Measurements from ENCODE around the gene UXS1. TPM values are rescaled to one million over a fixed set of nuclear protein-coding genes. Genes with fewer than 3 reads are reported as not detected.

Gene UXS1
- total RNA-seq, 1 donor from 2014 or later, result 58.5 TPM

DNA sequence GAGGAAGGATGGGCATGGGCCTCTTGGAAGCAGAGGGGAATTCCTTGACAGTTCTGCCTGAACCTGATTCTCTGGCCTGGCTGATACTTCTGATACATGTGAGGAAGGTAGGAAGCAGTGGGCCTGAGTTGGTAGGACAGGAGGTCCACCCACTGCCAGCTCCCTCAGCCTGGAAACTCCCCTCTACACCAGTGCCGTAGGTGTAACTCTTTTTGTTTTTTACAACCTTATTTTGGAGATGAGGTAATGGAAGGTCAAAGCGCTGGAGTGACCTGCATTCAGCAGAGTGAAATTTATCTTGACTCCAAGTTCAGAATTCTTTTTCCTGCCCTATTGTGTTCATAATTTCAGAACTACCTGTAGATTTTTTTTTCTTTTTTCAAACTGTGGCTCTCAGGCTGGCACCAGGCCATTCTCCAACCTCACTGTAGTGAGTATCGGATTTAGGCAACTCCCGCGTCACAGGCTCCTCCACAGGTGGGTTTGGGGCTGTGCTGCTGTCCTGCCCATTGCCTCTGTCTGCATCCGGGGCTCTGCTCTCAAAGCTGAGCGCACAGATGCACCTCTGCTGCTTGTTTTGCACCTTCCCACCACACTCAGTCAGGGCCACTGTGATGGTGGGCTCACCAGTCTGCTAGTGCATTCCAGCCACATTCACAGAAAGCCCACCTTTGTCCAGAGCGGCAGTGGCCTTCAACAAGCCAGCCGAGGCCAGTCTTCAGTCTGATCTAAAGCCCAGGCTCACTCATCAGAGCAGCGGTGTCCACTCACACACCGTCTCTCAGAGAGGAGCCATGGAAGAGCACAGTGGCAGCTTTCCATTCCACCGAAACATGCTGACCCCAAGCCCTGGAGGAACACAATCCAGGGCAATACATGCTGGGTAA lies 87.2 kb downstream of the UXS1 start:
- peak overlapping the region; percentile 34 for H3K27ac Mint-ChIP-seq
- H3K4me3 Mint-ChIP-seq, result no peak overlapping the region
- H3K27me3 Mint-ChIP-seq, result no peaks in the 10 kb centered on the region
- H3K36me3 Mint-ChIP-seq, result peaks cover 18% of the 10 kb centered on the region
- TF ChIP-seq, protein P1, sequence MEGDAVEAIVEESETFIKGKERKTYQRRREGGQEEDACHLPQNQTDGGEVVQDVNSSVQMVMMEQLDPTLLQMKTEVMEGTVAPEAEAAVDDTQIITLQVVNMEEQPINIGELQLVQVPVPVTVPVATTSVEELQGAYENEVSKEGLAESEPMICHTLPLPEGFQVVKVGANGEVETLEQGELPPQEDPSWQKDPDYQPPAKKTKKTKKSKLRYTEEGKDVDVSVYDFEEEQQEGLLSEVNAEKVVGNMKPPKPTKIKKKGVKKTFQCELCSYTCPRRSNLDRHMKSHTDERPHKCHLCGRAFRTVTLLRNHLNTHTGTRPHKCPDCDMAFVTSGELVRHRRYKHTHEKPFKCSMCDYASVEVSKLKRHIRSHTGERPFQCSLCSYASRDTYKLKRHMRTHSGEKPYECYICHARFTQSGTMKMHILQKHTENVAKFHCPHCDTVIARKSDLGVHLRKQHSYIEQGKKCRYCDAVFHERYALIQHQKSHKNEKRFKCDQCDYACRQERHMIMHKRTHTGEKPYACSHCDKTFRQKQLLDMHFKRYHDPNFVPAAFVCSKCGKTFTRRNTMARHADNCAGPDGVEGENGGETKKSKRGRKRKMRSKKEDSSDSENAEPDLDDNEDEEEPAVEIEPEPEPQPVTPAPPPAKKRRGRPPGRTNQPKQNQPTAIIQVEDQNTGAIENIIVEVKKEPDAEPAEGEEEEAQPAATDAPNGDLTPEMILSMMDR (conservative IDR thresholded peaks at IDR 0.05), result no peak
- peaks cover 16% of the 10 kb centered on the region for H3K4me1 Mint-ChIP-seq (ENCODE audit: unreplicated experiment)
- DNase-seq (ENCODE audit: extremely low spot score, unreplicated experiment), result no peak
- no peaks in the 10 kb centered on the region for H3K9me3 Mint-ChIP-seq

DNA sequence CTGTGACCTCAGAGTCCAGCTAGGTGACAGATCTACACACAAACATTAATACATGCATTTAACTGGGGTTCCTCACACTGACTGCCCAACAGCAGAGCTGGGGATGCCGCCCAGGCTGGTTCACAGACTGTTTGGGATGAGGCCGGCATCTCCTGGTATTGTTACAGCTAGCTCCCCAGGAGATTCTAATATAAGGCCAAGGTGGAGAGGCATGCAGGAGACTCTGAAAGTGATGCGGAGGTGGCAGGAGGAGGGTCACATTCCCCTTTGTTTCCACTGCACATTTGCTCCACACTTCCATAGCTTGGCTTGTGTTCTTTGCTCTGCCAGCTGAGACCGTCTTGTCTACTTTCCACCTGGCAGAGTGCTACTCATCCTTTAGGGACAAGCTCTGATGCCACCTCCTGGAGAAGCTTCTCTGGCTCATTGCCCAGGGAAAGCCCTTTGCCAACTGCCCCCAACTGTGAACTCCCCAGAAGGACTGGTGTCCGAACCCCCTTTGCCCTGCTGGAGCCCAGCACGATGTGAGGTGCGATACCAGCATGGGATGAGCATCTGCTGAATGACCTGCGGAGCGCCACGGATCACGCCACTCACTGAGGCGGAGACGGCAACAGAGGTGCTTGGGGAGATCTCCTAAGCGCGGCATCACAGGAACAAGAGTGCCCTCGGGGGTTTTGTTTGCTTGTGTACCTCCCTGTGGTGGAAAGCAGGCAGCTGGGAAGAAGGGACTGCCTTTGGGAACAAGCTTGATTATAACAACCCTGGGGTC lies 88.8 kb downstream of the UXS1 start:
- Mint-ChIP-seq H3K36me3 (peaks cover 3% of the 10 kb centered on the region), H3K27ac (no peak overlapping the region), H3K4me3 (no peak overlapping the region), H3K9me3 (no peaks in the 10 kb centered on the region), H3K4me1 (ENCODE audit: unreplicated experiment) (peaks cover 11% of the 10 kb centered on the region), H3K27me3 (no peaks in the 10 kb centered on the region)
- DNase-seq (ENCODE audit: extremely low spot score, unreplicated experiment), result no peak
- TF ChIP-seq, protein P1 (conservative IDR thresholded peaks at IDR 0.05), result no peak

DNA sequence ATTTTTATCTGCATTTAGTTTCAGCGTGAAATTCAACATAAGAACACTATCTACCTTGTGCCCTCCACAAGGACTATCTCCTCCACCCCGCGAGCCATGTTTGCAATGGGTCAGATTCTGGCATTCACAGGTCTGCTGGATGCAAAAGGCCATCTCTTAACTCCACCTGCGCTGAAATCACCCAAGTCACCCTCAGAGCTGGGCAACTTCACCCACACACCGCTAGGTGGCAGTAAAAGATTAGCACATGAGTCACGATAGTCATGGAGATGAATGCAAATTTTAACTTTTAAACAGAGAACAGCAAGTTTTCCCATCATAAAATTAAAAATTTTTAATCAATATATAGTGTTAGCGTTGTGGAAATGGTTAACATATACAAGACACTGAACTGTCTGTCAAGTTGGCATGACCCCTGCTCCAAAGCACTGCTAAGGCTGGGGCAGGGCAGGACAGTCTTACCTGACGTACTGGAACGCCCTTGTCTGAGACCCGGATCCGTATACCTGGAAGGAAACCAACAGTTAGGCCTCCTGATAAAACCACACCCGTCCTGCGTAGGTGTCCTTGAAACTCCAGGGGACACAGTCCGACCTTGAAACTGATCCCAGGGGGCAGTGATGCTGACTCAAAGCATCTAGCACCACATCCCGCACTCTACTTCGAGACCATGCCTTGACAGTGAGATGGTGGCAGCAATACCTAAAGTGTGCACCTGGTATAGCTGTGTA lies 89.6 kb downstream of the UXS1 start:
- peaks cover 9% of the 10 kb centered on the region for H3K36me3 Mint-ChIP-seq
- no peak overlapping the region for H3K27ac Mint-ChIP-seq
- H3K4me3 Mint-ChIP-seq, result no peak overlapping the region
- H3K9me3 Mint-ChIP-seq, result no peaks in the 10 kb centered on the region
- H3K27me3 Mint-ChIP-seq, result no peaks in the 10 kb centered on the region
- TF ChIP-seq, protein P1 (conservative IDR thresholded peaks at IDR 0.05), result peak; percentile 98
- DNase-seq (ENCODE audit: extremely low spot score, unreplicated experiment), result no peak
- H3K4me1 Mint-ChIP-seq (ENCODE audit: unreplicated experiment), result peaks cover 11% of the 10 kb centered on the region

DNA sequence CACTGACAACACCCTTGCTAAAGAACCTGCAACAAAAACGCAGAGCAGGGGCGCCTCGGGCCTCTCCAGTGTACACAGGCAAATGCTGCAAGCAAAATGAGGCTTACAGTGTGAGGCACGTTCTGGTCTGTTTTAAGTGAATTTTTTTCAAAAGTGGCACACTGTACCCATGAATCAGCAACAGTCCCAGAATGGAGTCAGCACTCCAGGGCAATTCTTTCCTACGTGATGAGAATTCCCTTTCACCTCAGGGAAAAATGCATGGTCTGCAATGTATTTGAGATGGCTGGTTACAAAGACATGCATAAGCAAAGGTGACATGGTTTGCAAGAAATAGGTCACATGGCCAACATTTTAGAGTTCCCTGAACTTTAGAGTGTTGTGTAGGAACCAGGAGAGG lies 94.4 kb downstream of the UXS1 start:
- no peak overlapping the region for H3K4me3 Mint-ChIP-seq
- no peaks in the 10 kb centered on the region for H3K9me3 Mint-ChIP-seq
- H3K4me1 Mint-ChIP-seq (ENCODE audit: unreplicated experiment), result peaks cover 3% of the 10 kb centered on the region
- DNase-seq (ENCODE audit: extremely low spot score, unreplicated experiment), result no peak
- no peaks in the 10 kb centered on the region for H3K27me3 Mint-ChIP-seq
- TF ChIP-seq, protein P1 (conservative IDR thresholded peaks at IDR 0.05), result no peak
- no peak overlapping the region for H3K27ac Mint-ChIP-seq
- H3K36me3 Mint-ChIP-seq, result peaks cover 15% of the 10 kb centered on the region

DNA sequence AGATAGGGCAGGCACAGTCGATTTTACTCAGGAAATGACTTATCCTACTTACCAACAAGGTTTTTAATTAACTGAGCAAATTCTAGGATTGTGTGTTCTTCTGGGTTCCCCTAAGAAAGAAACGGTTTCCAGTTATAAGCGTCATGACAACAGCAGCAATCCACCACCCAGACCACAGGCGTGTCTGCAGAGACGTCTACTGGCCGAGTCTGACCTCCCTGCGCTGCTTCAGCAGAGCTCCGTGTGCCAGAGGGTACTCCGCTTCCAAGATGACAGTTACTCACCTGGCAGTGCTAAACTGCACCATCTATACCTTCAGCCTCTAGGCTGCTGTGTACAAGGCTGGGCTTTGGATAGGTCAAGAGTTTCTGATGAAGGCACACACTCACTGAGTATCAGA lies 95.4 kb downstream of the UXS1 start:
- Mint-ChIP-seq H3K9me3 (no peaks in the 10 kb centered on the region), H3K4me1 (ENCODE audit: unreplicated experiment) (no peaks in the 10 kb centered on the region), H3K27me3 (no peaks in the 10 kb centered on the region), H3K36me3 (peaks cover 16% of the 10 kb centered on the region), H3K4me3 (no peak overlapping the region), H3K27ac (no peak overlapping the region)
- TF ChIP-seq, protein P1 (conservative IDR thresholded peaks at IDR 0.05), result no peak
- no peak for DNase-seq (ENCODE audit: extremely low spot score, unreplicated experiment)
